ENCODE measurements around the gene POLG.

The POLG gene

GRCh38 chr15:89326316-89326715, 8.3 kb downstream of the POLG start:
- no peak for DNase-seq (ENCODE audit: low read depth in 2 of 2)

DNA sequence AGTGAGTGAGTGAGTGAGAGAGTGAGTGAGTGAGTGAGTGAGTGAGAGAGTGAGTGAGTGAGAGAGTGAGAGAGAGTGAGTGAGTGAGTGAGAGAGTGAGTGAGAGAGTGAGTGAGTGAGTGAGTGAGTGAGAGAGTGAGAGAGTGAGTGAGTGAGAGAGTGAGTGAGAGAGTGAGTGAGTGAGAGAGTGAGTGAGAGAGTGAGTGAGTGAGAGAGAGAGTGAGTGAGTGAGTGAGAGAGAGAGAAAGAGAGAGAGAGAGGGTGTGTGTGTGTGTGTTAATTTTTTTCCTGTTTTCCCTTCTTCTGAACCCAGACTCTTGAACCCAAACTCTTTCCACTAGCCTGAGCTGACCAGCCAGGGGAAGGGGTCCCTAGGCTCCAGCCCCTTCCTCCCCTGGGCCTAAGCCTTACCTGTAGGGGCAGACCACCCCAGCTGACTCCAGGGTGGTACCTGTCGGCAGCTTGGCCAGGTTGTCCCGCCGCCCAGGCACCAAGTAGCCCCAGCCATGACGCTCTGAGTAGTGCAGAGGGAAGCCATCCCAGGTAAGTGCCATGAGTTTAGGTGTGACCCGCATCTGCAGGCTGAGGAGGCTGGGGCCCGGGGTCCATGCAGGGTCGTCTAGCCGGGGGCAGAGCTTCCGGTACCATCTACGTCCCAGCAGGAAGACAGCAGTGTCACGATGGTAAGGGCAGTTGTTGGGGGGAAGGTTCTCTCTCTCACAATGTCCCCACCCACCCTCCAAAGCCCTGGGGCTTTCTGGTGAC, 9.4 kb downstream of the POLG start:
- DNase-seq (ENCODE audit: low read depth in 2 of 2), result no peak

DNA sequence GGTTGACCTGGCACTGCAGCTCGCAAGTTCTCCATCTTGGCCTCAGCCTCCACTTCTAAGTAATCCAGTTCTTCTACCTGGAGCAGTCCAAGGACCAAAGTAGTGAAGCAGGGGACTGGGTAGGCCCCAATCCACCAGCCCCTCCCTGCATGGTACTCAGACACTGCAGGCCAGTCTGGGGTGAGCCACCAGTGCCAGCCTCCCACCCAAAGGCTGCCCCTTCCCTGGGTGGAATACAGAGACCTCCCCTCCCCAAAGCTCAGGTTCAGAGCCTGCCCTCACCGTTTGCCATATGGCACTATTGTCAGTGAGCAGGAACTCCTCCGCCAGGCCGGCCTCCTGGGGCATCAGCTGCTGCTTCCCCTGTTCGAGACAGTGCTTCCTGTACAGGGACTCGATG, 10.8 kb downstream of the POLG start:
- no peak for DNase-seq (ENCODE audit: low read depth in 2 of 2)

DNA sequence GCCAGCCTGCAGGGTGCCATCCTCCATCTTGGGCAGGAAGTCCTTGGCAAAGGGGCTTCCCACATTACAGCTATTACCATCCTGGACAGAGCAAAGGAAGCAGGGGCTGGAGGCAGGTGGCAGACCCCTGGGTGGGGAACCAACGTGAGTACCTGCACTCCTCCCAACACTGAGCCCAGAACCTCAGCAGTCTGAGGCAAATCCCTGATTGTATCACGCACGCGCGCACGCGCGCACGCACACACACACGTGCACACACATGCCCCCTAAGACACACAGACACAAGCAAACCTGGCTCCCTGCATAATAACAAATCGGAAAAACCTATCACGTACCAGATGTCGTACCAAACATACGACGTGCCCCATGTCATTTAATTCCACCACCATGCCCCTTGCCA, 11.8 kb downstream of the POLG start:
- DNase-seq (ENCODE audit: low read depth in 2 of 2), result no peak

DNA sequence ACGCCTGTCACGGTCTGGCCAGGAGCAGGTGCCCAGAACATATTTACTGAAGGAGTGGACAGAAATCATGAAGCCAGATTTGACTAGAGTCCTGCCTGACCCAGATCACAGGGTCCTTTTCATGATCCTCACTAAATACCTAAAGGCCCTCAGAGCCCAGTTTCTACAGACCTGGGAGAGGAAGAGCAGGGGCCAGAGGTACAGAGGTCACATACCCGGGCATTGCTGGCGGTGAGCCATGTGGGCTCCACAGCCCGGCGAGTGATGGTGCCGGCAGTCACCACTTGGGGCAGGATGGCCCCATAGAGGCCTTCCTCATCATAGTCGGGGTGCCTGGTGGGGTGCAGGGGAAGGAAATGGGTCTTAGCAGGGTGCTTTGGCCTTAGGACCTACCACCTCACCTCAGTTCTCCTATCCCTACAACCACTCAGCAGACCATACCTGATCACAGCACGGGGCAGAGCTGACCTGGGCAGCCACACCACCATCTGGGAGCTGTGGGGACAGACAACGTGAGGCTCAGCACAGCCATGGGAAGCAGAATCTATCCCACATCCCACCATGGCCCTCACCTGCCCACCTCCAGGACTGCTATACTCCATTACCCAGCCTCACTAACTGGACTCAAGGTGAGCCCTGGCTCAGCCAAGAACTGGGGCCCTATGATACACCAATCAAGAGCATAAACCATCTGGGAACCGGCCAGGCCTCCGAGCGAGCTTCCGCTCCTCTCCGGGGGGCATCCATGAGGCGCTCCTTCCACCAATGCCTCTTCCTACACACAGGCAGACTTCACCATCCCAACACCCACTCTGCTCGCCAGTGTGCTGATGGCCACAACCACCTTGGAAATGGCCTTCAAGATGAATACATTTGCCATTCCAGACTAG, 12.9 kb downstream of the POLG start:
- DNase-seq (ENCODE audit: low read depth in 2 of 2), result no peak

- no peak for DNase-seq (ENCODE audit: low read depth in 2 of 2)
Measured at GRCh38 chr15:89320200-89320599, 14.4 kb downstream of the POLG start.

DNA sequence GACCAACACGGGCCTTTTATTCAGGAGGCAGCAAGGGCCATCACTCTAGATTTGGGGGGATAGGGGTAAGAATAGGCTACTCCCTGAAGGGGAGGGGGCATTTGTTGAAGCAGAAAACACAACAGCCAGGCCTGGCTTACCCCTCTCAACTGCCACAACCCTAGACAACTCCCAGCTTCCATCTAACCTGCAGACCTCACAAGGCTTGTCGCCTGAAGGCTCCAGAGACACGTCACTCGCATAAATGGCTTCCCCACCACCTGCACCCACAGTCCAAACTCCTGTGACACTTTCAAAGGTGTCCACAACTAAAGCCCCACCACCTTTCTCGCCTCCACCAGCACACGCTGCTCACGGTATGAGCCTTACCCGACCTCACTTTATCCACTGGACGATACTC, 14.9 kb downstream of the POLG start:
- DNase-seq (ENCODE audit: low read depth in 2 of 2), result no peak

DNA sequence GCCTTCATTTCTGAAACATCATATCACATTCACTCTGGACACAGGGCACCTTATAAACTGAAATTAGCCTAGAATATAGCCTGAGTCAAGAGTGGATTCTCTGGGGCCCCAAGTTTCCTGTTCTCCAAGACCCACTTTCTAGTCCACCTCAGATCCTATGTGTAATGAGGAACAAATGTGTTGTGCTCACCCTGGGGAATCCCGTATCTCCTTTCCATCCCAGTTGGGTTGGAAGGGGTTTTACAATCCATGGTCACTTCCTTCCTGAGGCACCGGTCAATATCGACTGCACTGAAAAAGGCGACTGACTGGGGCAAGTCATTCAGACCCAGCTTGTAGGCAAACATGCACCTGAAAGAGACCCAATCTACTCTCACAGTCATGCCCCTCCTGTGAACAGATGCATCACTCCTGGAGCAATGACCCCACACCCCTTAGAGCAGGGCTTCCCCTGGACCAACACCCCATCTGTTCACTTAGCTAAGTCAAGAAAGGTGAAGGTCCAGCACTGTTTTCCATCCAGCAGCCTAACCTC, 17.4 kb downstream of the POLG start:
- DNase-seq (ENCODE audit: low read depth in 2 of 2), result no peak

DNA sequence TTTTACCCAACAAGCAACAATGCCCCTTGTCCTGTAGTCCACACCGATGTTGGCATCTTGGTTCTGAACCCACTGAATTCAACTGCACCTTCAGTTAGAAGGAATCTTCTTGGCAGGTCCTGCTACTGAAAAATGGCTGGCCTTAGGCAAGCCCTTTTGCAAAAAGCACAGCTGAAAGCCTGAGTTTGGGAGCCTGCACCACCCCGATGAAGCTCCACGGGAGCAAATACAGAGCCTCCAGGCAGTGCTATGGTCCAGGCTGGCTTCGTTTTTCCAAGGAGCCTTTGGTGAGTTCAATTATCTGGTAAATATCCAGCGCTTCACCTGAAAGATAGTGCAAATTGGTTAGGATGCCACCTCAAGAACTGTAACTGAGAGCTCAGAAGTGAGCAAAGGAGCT, 18.1 kb downstream of the POLG start:
- DNase-seq (ENCODE audit: low read depth in 2 of 2), result no peak

GRCh38 chr15:89315375-89315929, 19.2 kb downstream of the POLG start:
- DNase-seq (ENCODE audit: low read depth in 2 of 2), result no peak

- DNase-seq (ENCODE audit: low read depth in 2 of 2), result no peak
Measured at GRCh38 chr15:89309993-89310392, 24.6 kb downstream of the POLG start.

- DNase-seq (ENCODE audit: low read depth in 2 of 2), result no peak
Measured at GRCh38 chr15:89308236-89308635, 26.4 kb downstream of the POLG start.

GRCh38 chr15:89307791-89308190, 26.8 kb downstream of the POLG start:
- no peak for DNase-seq (ENCODE audit: low read depth in 2 of 2)

DNA sequence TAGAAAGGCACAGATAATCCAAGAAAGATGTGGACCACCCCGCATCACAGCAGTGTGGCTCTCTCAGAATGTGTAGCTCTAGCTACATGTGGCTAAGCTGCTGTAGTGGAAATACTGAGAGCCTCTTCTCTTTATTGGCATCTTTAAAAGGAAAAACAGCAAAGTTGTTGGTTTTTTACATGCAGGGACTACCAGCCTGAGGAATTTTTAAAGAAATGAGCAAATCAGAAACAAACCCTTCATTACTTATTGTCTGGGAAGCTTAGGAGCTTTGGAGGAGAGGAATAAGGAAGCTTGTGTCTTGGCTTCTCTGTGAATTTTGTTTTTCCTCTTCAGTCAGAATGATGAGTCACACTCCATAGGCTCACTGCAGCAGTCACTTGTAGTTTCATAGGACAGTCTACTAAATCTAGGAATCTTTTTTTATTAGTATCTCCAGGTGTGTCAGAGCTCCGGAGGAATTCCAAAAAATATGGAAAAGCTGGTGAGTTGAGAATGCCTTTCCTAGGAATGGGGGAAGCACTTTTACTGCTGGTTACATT, 27.5 kb downstream of the POLG start:
- no peak for DNase-seq (ENCODE audit: low read depth in 2 of 2)

DNA sequence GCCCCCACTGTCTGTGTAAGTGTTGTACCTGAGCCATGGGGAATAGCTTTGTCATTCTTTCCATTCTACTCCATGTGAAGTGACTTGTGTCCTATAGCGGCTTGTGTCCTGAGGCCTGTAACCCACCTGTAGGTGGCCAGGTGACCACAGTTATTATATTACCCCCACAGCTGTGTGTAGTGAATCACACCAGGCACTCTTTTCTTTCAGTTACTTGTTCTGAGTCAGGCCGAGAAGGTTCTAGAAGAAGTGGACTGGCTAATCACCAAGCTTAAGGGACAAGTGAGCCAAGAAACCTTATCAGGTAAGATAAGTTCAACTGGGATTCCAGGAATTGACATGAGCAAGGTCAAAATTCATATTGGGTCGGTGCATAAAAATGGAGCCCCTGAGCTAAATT, 29.2 kb downstream of the POLG start:
- DNase-seq (ENCODE audit: low read depth in 2 of 2), result no peak

DNA sequence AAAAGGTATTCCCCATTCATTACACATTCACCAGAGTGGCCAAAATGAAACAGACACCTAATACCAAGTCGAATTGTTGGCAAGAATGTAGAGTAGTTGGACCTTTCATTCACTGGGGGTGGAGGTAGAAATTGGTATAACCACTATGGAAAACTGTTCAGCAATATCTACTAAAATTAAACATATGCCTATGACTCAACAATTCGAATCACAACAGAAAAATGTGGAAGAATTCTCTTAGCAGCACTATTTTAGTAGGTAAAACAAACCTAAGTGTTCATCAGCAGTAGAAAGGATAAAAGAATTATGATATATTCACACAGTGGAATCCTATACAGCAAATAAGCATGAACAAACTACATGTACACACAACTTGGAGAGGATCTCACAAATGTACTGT, 30.6 kb downstream of the POLG start:
- DNase-seq (ENCODE audit: low read depth in 2 of 2), result no peak

GRCh38 chr15:89301304-89302089, 33.1 kb downstream of the POLG start:
- no peak for DNase-seq (ENCODE audit: low read depth in 2 of 2)

GRCh38 chr15:89299896-89300295, 34.7 kb downstream of the POLG start:
- no peak for DNase-seq (ENCODE audit: low read depth in 2 of 2)

GRCh38 chr15:89293012-89293411, 41.6 kb downstream of the POLG start:
- no peak for DNase-seq (ENCODE audit: low read depth in 2 of 2)

DNA sequence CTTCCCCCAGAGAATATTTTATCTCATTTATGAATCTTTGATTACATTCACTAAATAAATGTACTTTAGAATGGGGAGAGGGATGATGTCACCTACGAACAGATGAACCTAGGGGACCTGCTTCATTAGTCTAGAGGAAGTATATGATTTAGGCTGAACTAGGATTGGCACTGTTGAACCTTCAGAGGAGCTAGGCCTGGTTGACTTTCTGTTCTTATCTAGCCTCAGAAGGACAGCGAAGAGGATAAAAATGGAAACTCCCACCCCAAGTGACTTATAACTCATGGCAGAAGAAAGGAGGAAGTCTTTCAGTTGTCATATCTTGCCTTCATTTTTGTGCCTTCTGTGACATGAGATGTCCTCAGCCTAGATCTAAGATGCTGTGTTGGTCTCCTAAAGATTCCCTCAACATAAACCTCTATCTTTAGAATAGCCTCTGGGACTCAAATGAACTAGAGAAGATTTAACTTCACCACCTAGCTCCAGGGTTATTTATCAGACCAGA, 42.6 kb downstream of the POLG start:
- no peak for DNase-seq (ENCODE audit: low read depth in 2 of 2)

GRCh38 chr15:89283201-89283600, 51.4 kb downstream of the POLG start:
- DNase-seq (ENCODE audit: low read depth in 2 of 2), result no peak
